A673 (cell line): ENCODE measurements around the gene MMP2.

ENCODE experiments used
- CTCF ChIP-seq: fragments of 300-800, 200-600 bp; sonication (generic); conservative IDR thresholded peaks from 2 replicates; pipeline ENCODE4 v1.5.1; 2017; ENCODE audit warnings: low read depth, mild to moderate bottlenecking, antibody characterized with exemption, low read length, moderate library complexity, mixed read lengths
- EZH2 ChIP-seq: fragments of 200-600 bp; sonication (generic); IDR thresholded peaks from 2 replicates; pipeline ENCODE4 v1.6.1; 2017; ENCODE audit warnings: borderline replicate concordance, low read depth, mild to moderate bottlenecking, mixed read lengths, antibody characterized with exemption, low read length; ENCODE audit not compliant: poor library complexity, severe bottlenecking

GRCh38 chr16:55492756-55493380, 13.9 kb downstream of the MMP2 start:
- TF ChIP-seq EZH2 (no peak), CTCF (no peak)
